Stimulated activated CD4-positive, alpha-beta T cell treated with anti-CD3 and anti-CD28 coated beads, Interleukin-2, amount 100 ng/mL, for 48 hours (primary cell): ENCODE measurements around the gene URI1.

Experiments used
- DNase-seq, 2 donors: peaks; one replicate each; pipeline ENCODE4 v3.0.0-alpha.2; 2020

Gene URI1

GRCh38 chr19:30061223-30062064 lies 119.4 kb downstream of the URI1 start:
- no peak for DNase-seq

GRCh38 chr19:30062065-30062906 lies 120.2 kb downstream of the URI1 start:
- DNase-seq: no peak

- no peak for DNase-seq
These were observed 121.0 kb downstream of the URI1 start for GRCh38 chr19:30062907-30063649.

GRCh38 chr19:30063650-30064347 lies 121.8 kb downstream of the URI1 start:
- DNase-seq: no peak

GRCh38 chr19:30064348-30064699 lies 122.3 kb downstream of the URI1 start:
- DNase-seq: no peak

GRCh38 chr19:30064771-30065494 lies 122.9 kb downstream of the URI1 start:
- no peak for DNase-seq

GRCh38 chr19:30065680-30066606 lies 123.9 kb downstream of the URI1 start:
- DNase-seq: no peak
